GM12875 (cell line): ENCODE results near the gene ZNF341.

Experiments used
- H3K4me3 ChIP-seq: one replicate; pipeline ENCODE4 v1.5.1; 2011; ENCODE audit warnings: low read depth, low read length, control low read depth
- CTCF ChIP-seq: IDR thresholded peaks from 2 replicates; pipeline ENCODE4 v1.5.1; 2011; ENCODE audit warnings: low read depth, mild to moderate bottlenecking, control low read depth, inconsistent platforms, low read length, moderate library complexity, borderline replicate concordance; ENCODE audit not compliant: insufficient read depth

The ZNF341 gene

GRCh38 chr20:33810885-33811775, 79.3 kb downstream of the ZNF341 start, which contains the start of gene CHMP4B:
Gene CHMP4B, plus strand, starts transcription at chr20:33811348. Its CDS starts 121 bp downstream, at chr20:33811469.
- peak within 1 kb of the TSS; percentile 80 for H3K4me3 ChIP-seq
- no peak for TF ChIP-seq CTCF

GRCh38 chr20:33811776-33812151, 80.0 kb downstream of the ZNF341 start:
- peak overlapping the region; percentile 80 for H3K4me3 ChIP-seq
- TF ChIP-seq CTCF, result no peak

- peak overlapping the region; percentile 80 for H3K4me3 ChIP-seq
- TF ChIP-seq CTCF, result no peak
Measured at GRCh38 chr20:33812152-33812849, 80.5 kb downstream of the ZNF341 start.

GRCh38 chr20:33812908-33813462, 81.2 kb downstream of the ZNF341 start:
- no peak for TF ChIP-seq CTCF
- H3K4me3 ChIP-seq, result peak overlapping the region; percentile 80

- no peak overlapping the region for H3K4me3 ChIP-seq
- no peak for TF ChIP-seq CTCF
Measured at GRCh38 chr20:33814238-33814712, 82.5 kb downstream of the ZNF341 start.

- H3K4me3 ChIP-seq, result no peak overlapping the region
- no peak for TF ChIP-seq CTCF
Measured at GRCh38 chr20:33815671-33816070, 83.9 kb downstream of the ZNF341 start.
